A549 (cell line): ENCODE measurements around the gene MRPL2.

Source experiments
- CBX8 ChIP-seq: fragments of 200-600 bp; sonication (generic); IDR thresholded peaks from 2 replicates; pipeline ENCODE4 v1.6.1; 2016
- TF ChIP-seq, protein P1 (sequence below): fragments of 450-650 bp; IDR thresholded peaks from 2 replicates; pipeline ENCODE4 v1.6.1; 2014; ENCODE audit warnings: antibody characterized with exemption

DNA sequence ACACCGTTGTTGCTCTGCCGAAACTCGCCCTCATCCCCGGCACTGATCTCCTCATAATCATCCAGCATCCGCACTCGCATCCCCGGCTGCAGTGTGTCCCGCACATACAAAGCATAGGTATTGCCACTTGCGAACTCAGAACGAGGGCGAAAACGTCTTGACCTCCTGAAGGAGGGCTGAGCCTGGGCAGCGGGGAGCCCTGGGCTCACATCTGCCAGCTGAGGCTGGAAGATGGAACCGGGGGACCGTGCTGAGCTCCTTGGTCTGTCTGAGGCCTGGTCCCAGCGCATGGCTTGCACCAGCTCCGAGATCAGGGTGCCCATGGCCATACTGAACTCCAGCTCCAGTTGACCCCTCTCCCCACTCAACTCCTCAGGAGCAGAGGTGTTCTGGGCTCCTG is 8.3 kb downstream of the MRPL2 start:
- TF ChIP-seq, protein P1, sequence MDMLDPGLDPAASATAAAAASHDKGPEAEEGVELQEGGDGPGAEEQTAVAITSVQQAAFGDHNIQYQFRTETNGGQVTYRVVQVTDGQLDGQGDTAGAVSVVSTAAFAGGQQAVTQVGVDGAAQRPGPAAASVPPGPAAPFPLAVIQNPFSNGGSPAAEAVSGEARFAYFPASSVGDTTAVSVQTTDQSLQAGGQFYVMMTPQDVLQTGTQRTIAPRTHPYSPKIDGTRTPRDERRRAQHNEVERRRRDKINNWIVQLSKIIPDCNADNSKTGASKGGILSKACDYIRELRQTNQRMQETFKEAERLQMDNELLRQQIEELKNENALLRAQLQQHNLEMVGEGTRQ, result no peak
- TF ChIP-seq CBX8, result no peak
